Measurements from ENCODE around the gene NR5A1. TPM values are rescaled to one million over a fixed set of nuclear protein-coding genes. Genes with fewer than 3 reads are reported as not detected.

Gene NR5A1
- total RNA-seq, 2 experiments from 2014 or later = not detected

GRCh38 chr9:124475158-124475867 lies 31.9 kb downstream of the NR5A1 start:
- DNase-seq (no peak), ATAC-seq (no peak)
- ChIA-PET CTCF (interaction anchor here (1.1 kb wide), 1 partner anchor 62 kb away, joined by 3 read pairs; no protein-coding TSS in a partner anchor), POLR2A (no interaction called here)
- no peaks in the 10 kb centered on the region for H3K36me3 Mint-ChIP-seq (ENCODE audit: low read depth)
- H3K27ac Mint-ChIP-seq = no peak overlapping the region
- peaks cover 9% of the 10 kb centered on the region for H3K27me3 Mint-ChIP-seq (ENCODE audit: low read depth)
- H3K9me3 Mint-ChIP-seq (ENCODE audit: insufficient read depth) = no peaks in the 10 kb centered on the region
- no peak overlapping the region for H3K4me3 Mint-ChIP-seq
- H3K4me1 Mint-ChIP-seq (ENCODE audit: low read depth) = no peaks in the 10 kb centered on the region

- Mint-ChIP-seq H3K9me3 (ENCODE audit: insufficient read depth) (no peaks in the 10 kb centered on the region), H3K27me3 (ENCODE audit: low read depth) (peaks cover 9% of the 10 kb centered on the region), H3K27ac (no peak overlapping the region), H3K4me1 (ENCODE audit: low read depth) (no peaks in the 10 kb centered on the region), H3K4me3 (no peak overlapping the region), H3K36me3 (ENCODE audit: low read depth) (no peaks in the 10 kb centered on the region)
- ChIA-PET POLR2A (no interaction called here), CTCF (interaction anchor here (1.1 kb wide), 1 partner anchor 63 kb away, joined by 3 read pairs; no protein-coding TSS in a partner anchor)
- DNase-seq (no peak), ATAC-seq (no peak)
Observed at GRCh38 chr9:124474151-124474550, 33.0 kb downstream of the NR5A1 start.

- Mint-ChIP-seq H3K36me3 (ENCODE audit: low read depth) (no peaks in the 10 kb centered on the region), H3K27me3 (ENCODE audit: low read depth) (peaks cover 3% of the 10 kb centered on the region), H3K9me3 (ENCODE audit: insufficient read depth) (no peaks in the 10 kb centered on the region), H3K4me3 (no peak overlapping the region), H3K4me1 (ENCODE audit: low read depth) (no peaks in the 10 kb centered on the region), H3K27ac (no peak overlapping the region)
- CTCF ChIA-PET = interaction anchor here (0.8 kb wide), 1 partner anchor 64 kb away, joined by 3 read pairs; no protein-coding TSS in a partner anchor
- ATAC-seq = no peak
- DNase-seq = no peak
- POLR2A ChIA-PET = no interaction called here
Observed at GRCh38 chr9:124473310-124473709, 33.9 kb downstream of the NR5A1 start.

GRCh38 chr9:124472770-124473169 lies 34.4 kb downstream of the NR5A1 start:
- POLR2A ChIA-PET = no interaction called here
- CTCF ChIA-PET = interaction anchor here (0.8 kb wide), 1 partner anchor 64 kb away, joined by 3 read pairs; no protein-coding TSS in a partner anchor
- no peak for ATAC-seq
- H3K4me3 Mint-ChIP-seq = no peak overlapping the region
- no peaks in the 10 kb centered on the region for H3K27me3 Mint-ChIP-seq (ENCODE audit: low read depth)
- no peaks in the 10 kb centered on the region for H3K36me3 Mint-ChIP-seq (ENCODE audit: low read depth)
- no peak overlapping the region for H3K27ac Mint-ChIP-seq
- no peaks in the 10 kb centered on the region for H3K9me3 Mint-ChIP-seq (ENCODE audit: insufficient read depth)
- DNase-seq = no peak
- no peaks in the 10 kb centered on the region for H3K4me1 Mint-ChIP-seq (ENCODE audit: low read depth)

GRCh38 chr9:124471761-124472160 lies 35.4 kb downstream of the NR5A1 start:
- DNase-seq (no peak), ATAC-seq (no peak)
- Mint-ChIP-seq H3K27ac (no peak overlapping the region), H3K4me3 (no peak overlapping the region), H3K4me1 (ENCODE audit: low read depth) (no peaks in the 10 kb centered on the region), H3K9me3 (ENCODE audit: insufficient read depth) (no peaks in the 10 kb centered on the region), H3K27me3 (ENCODE audit: low read depth) (no peaks in the 10 kb centered on the region), H3K36me3 (ENCODE audit: low read depth) (no peaks in the 10 kb centered on the region)
- POLR2A ChIA-PET = interaction anchor here (0.6 kb wide), 1 partner anchor 66 kb away, joined by 4 read pairs; no protein-coding TSS in a partner anchor
- CTCF ChIA-PET = no interaction called here

GRCh38 chr9:124470726-124471125 lies 36.5 kb downstream of the NR5A1 start:
- H3K27me3 Mint-ChIP-seq (ENCODE audit: low read depth) = no peaks in the 10 kb centered on the region
- ChIA-PET POLR2A (no interaction called here), CTCF (no interaction called here)
- H3K27ac Mint-ChIP-seq = no peak overlapping the region
- no peaks in the 10 kb centered on the region for H3K9me3 Mint-ChIP-seq (ENCODE audit: insufficient read depth)
- H3K4me1 Mint-ChIP-seq (ENCODE audit: low read depth) = no peaks in the 10 kb centered on the region
- ATAC-seq (no peak), DNase-seq (no peak)
- no peaks in the 10 kb centered on the region for H3K36me3 Mint-ChIP-seq (ENCODE audit: low read depth)
- no peak overlapping the region for H3K4me3 Mint-ChIP-seq

GRCh38 chr9:124470306-124470705 lies 36.9 kb downstream of the NR5A1 start:
- CTCF ChIA-PET = no interaction called here
- Mint-ChIP-seq H3K27ac (no peak overlapping the region), H3K4me1 (ENCODE audit: low read depth) (no peaks in the 10 kb centered on the region), H3K36me3 (ENCODE audit: low read depth) (no peaks in the 10 kb centered on the region), H3K9me3 (ENCODE audit: insufficient read depth) (no peaks in the 10 kb centered on the region), H3K4me3 (no peak overlapping the region), H3K27me3 (ENCODE audit: low read depth) (no peaks in the 10 kb centered on the region)
- ATAC-seq (no peak), DNase-seq (no peak)
- POLR2A ChIA-PET = no interaction called here

- ChIA-PET CTCF (no interaction called here), POLR2A (no interaction called here)
- Mint-ChIP-seq H3K27ac (no peak overlapping the region), H3K4me3 (no peak overlapping the region), H3K27me3 (ENCODE audit: low read depth) (no peaks in the 10 kb centered on the region), H3K36me3 (ENCODE audit: low read depth) (no peaks in the 10 kb centered on the region), H3K9me3 (ENCODE audit: insufficient read depth) (no peaks in the 10 kb centered on the region), H3K4me1 (ENCODE audit: low read depth) (no peaks in the 10 kb centered on the region)
- ATAC-seq (no peak), DNase-seq (no peak)
Observed at GRCh38 chr9:124469011-124469832, 38.0 kb downstream of the NR5A1 start.

GRCh38 chr9:124468061-124468740 lies 39.0 kb downstream of the NR5A1 start:
- H3K36me3 Mint-ChIP-seq (ENCODE audit: low read depth) = no peaks in the 10 kb centered on the region
- POLR2A ChIA-PET = no interaction called here
- no peak for ATAC-seq
- no peak overlapping the region for H3K27ac Mint-ChIP-seq
- DNase-seq = no peak
- peaks cover 3% of the 10 kb centered on the region for H3K27me3 Mint-ChIP-seq (ENCODE audit: low read depth)
- H3K9me3 Mint-ChIP-seq (ENCODE audit: insufficient read depth) = no peaks in the 10 kb centered on the region
- CTCF ChIA-PET = no interaction called here
- H3K4me3 Mint-ChIP-seq = no peak overlapping the region
- H3K4me1 Mint-ChIP-seq (ENCODE audit: low read depth) = no peaks in the 10 kb centered on the region

GRCh38 chr9:124467410-124468060 lies 39.7 kb downstream of the NR5A1 start:
- CTCF ChIA-PET = no interaction called here
- H3K36me3 Mint-ChIP-seq (ENCODE audit: low read depth) = no peaks in the 10 kb centered on the region

GRCh38 chr9:124465736-124466135 lies 41.5 kb downstream of the NR5A1 start:
- Mint-ChIP-seq H3K4me1 (ENCODE audit: low read depth) (no peaks in the 10 kb centered on the region), H3K27ac (no peak overlapping the region), H3K27me3 (ENCODE audit: low read depth) (peaks cover 8% of the 10 kb centered on the region), H3K4me3 (no peak overlapping the region), H3K36me3 (ENCODE audit: low read depth) (no peaks in the 10 kb centered on the region), H3K9me3 (ENCODE audit: insufficient read depth) (no peaks in the 10 kb centered on the region)
- CTCF ChIA-PET = no interaction called here
- POLR2A ChIA-PET = no interaction called here
- ATAC-seq (no peak), DNase-seq (no peak)

More at GRCh38 chr9:124467410-124468060, 39.7 kb downstream of the NR5A1 start:
- no peak overlapping the region for H3K4me3 Mint-ChIP-seq
- POLR2A ChIA-PET = no interaction called here
- H3K27ac Mint-ChIP-seq = no peak overlapping the region
- no peak for ATAC-seq
- H3K9me3 Mint-ChIP-seq (ENCODE audit: insufficient read depth) = no peaks in the 10 kb centered on the region
- H3K4me1 Mint-ChIP-seq (ENCODE audit: low read depth) = no peaks in the 10 kb centered on the region
- DNase-seq = no peak
- H3K27me3 Mint-ChIP-seq (ENCODE audit: low read depth) = peaks cover 8% of the 10 kb centered on the region
